K562 (cell line): ENCODE results near the gene SMC1A. TPM values are rescaled to one million over a fixed set of nuclear protein-coding genes. Genes with fewer than 3 reads are reported as not detected.
A peak's percentile ranks its signal among the peaks of the same experiment; 100 is the strongest.

Experiments
- ATF7 ChIP-seq: fragments of 450-650 bp; IDR thresholded peaks from 2 replicates; pipeline ENCODE4 v1.7.1; 2014; ENCODE audit warnings: mild to moderate bottlenecking, moderate library complexity
- BACH1 ChIP-seq: fragments of 200-800 bp; sonication (Bioruptor generic); IDR thresholded peaks from 2 replicates; pipeline ENCODE4 v1.6.1; 2016; ENCODE audit warnings: missing genetic modification characterization, missing compliant biosample characterization
- CEBPB ChIP-seq: fragments of 450-650 bp; IDR thresholded peaks from 2 replicates; pipeline ENCODE4 v1.6.1; 2016; ENCODE audit warnings: missing genetic modification characterization, missing compliant biosample characterization
- DLX4 ChIP-seq: fragments of 250-450 bp; sonication (Bioruptor Pico); IDR thresholded peaks from 2 replicates; pipeline ENCODE4 v1.6.1; 2021; ENCODE audit warnings: mild to moderate bottlenecking
- FIP1L1 ChIP-seq: fragments of 200-400 bp; formaldehyde crosslinking; IDR thresholded peaks from 2 replicates; pipeline ENCODE4 v1.6.1; 2018; ENCODE audit warnings: mild to moderate bottlenecking, low read depth, low read length; ENCODE audit not compliant: poor library complexity, severe bottlenecking
- HDAC2 ChIP-seq: fragments of 450-650 bp; IDR thresholded peaks from 2 replicates; pipeline ENCODE4 v1.6.1; 2016; ENCODE audit warnings: mild to moderate bottlenecking
- HNRNPLL ChIP-seq: fragments of 200-400 bp; formaldehyde crosslinking; IDR thresholded peaks from 2 replicates; pipeline ENCODE4 v1.6.1; 2017; ENCODE audit warnings: low read length, low read depth, mild to moderate bottlenecking; ENCODE audit not compliant: poor library complexity, severe bottlenecking
- KAT7 ChIP-seq: sonication (generic); formaldehyde crosslinking; IDR thresholded peaks from 2 replicates; pipeline ENCODE4 v1.8.0; 2022; ENCODE audit warnings: missing genetic modification reagents, mild to moderate bottlenecking, borderline replicate concordance
- MIER1 ChIP-seq: fragments of 450-650 bp; IDR thresholded peaks from 2 replicates; pipeline ENCODE4 v1.6.1; 2016; ENCODE audit warnings: antibody characterized with exemption, mild to moderate bottlenecking, low read depth
- MXD1 ChIP-seq: fragments of 250-450 bp; sonication (Bioruptor Pico); IDR thresholded peaks from 2 replicates; pipeline ENCODE4 v1.8.0; 2021; ENCODE audit warnings: borderline replicate concordance, mild to moderate bottlenecking, moderate library complexity; ENCODE audit not compliant: poor library complexity, severe bottlenecking
- REST ChIP-seq, 2 experiments: fragments of 450-650 bp; formaldehyde crosslinking in 1 of 2; IDR thresholded peaks; 2 replicates each; pipeline versions ENCODE4 v1.4.0 to v1.6.1; 2014 to 2020; ENCODE audit warnings: mild to moderate bottlenecking in 2 of 2, borderline replicate concordance in 1 of 2, low read depth in 1 of 2
- TFE3 ChIP-seq: fragments of 450-650 bp; formaldehyde crosslinking; IDR thresholded peaks from 2 replicates; pipeline ENCODE4 v1.4.0; 2020; ENCODE audit warnings: mild to moderate bottlenecking, mixed read lengths
- TSC22D4 ChIP-seq: fragments of 450-650 bp; IDR thresholded peaks from 2 replicates; pipeline ENCODE4 v1.6.1; 2016; ENCODE audit warnings: missing genetic modification characterization, missing biosample characterization, control low read depth
- ZNF431 ChIP-seq: sonication (generic); formaldehyde crosslinking; IDR thresholded peaks from 2 replicates; pipeline ENCODE4 v1.8.0; 2022; ENCODE audit warnings: mild to moderate bottlenecking, missing genetic modification reagents
- ZNF584 ChIP-seq: fragments of 200-800 bp; sonication (Bioruptor generic); IDR thresholded peaks from 2 replicates; pipeline ENCODE4 v1.6.1; 2016; ENCODE audit warnings: low read depth, mild to moderate bottlenecking, missing genetic modification characterization, missing compliant biosample characterization
- ZNF586 ChIP-seq: fragments of 450-650 bp; formaldehyde crosslinking; conservative IDR thresholded peaks from 2 replicates; pipeline ENCODE4 v1.4.0; 2020; ENCODE audit warnings: mild to moderate bottlenecking, moderate library complexity
- ZNF780A ChIP-seq: fragments of 250-450 bp; sonication (Bioruptor Pico); IDR thresholded peaks from 2 replicates; pipeline ENCODE4 v1.5.0; 2021; ENCODE audit warnings: mild to moderate bottlenecking
- polyA plus RNA-seq, 8 experiments: library from polyadenylated mRNA; depleted of rRNA in 4 of 8; stranded (reverse) in 5 of 8; unstranded in 3 of 8; fragments of >200 nt; fragmentation: Nextera tagmentation in 2 of 8; fragmentation: Illumina TruSeq in 1 of 8; extraction: Ambion mirVana in 2 of 8; extraction: Trizol in 1 of 8; gene quantifications; 2 replicates each; pipeline versions ENCODE4 v1.2.1 to v1.2.3, GENCODE V29; 2011 to 2014; ENCODE audit warnings: inconsistent platforms in 1 of 8, missing spikeins in 1 of 8
- total RNA-seq, 7 experiments: library from RNA; depleted of rRNA in 6 of 7; stranded (reverse); fragments of >200 nt in 6 of 7; fragmentation: Illumina TruSeq in 2 of 7; extraction: Trizol in 2 of 7; gene quantifications; 2 replicates each; pipeline versions ENCODE4 v1.2.1 to v1.2.3, GENCODE V29; 2011 to 2021; ENCODE audit warnings: low replicate concordance in 1 of 7

SMC1A gene
- total and polyA plus RNA-seq, 9 of the 15 experiments (the other 6 are each of a cell fraction or from before 2014, with no cell fraction given), result 28.5 to 126 (median 71.2) TPM

GRCh38 chrX:53422086-53422860 is at the start of gene SMC1A (continued):
- no peak for TF ChIP-seq TFE3 (CRISPR knock-in tag)
- no peak for TF ChIP-seq MXD1
- TF ChIP-seq MIER1, result no peak
- TF ChIP-seq FIP1L1, result peak; percentile 74
- peak; percentile 59 for TF ChIP-seq CEBPB (tag)
- TF ChIP-seq BACH1 (tag), result no peak
- no peak for TF ChIP-seq ZNF584 (CRISPR knock-in tag)
- peak; percentile 79; the same call in 1 of the 2 replicates for TF ChIP-seq KAT7 (CRISPR knock-in tag)
- TF ChIP-seq ATF7, result peak; percentile 99
- TF ChIP-seq ZNF780A (CRISPR knock-in tag), result no peak
- TF ChIP-seq ZNF586 (CRISPR knock-in tag), result no peak
- no peak for TF ChIP-seq ZNF431
- peak; percentile 95 for TF ChIP-seq REST (IDR thresholded peaks at IDR 0.05; ENCODE audit: borderline replicate concordance)
- TF ChIP-seq REST (CRISPR knock-in tag; IDR thresholded peaks at IDR 0.05; ENCODE audit: low read depth), result no peak
- TF ChIP-seq HDAC2, result no peak
- peak; percentile 71 for TF ChIP-seq HNRNPLL
- TF ChIP-seq TSC22D4 (tag), result no peak
- no peak for TF ChIP-seq DLX4 (CRISPR knock-in tag)
